GM23248 (cell line): ENCODE data around the gene GBE1.

Experiments
- EZH2 ChIP-seq: fragments of 200-600 bp; sonication (generic); IDR thresholded peaks from 2 replicates; pipeline ENCODE4 v1.6.1; 2018; ENCODE audit warnings: antibody characterized with exemption, mild to moderate bottlenecking; ENCODE audit not compliant: insufficient read depth, poor library complexity, severe bottlenecking
- EZH2phosphoT487 ChIP-seq: fragments of 200-600 bp; sonication (generic); IDR thresholded peaks from 2 replicates; pipeline ENCODE4 v1.6.1; 2018; ENCODE audit warnings: antibody characterized with exemption, moderate library complexity, mild to moderate bottlenecking, low read depth; ENCODE audit not compliant: insufficient read depth

DNA sequence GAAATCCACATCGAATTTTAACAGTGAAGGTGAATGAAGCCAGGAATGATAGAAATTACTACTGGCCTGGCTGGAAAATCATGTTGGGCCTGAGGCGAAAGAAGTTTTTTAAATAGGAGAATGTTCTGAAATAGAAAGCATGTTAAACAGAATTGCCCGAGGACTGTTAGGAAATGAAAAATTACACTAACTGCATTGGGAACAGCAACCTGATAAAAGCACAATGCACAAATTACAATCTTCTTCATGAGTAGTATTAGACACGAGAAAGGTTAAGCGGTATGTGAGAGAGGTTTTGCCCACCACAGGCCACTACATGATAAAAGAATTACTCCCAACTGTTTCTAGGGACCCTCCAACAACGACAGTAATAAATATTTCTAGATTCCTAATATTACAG is 18.9 kb downstream of the GBE1 start:
- TF ChIP-seq EZH2 (no peak), EZH2phosphoT487 (no peak)
